Smooth muscle cell (in vitro differentiated cells): Measurements from ENCODE around the gene UST. TPM values are rescaled to one million over a fixed set of nuclear protein-coding genes. Genes with fewer than 3 reads are reported as not detected.

ENCODE experiments used
- DNase-seq: peaks from one replicate; lab custom pipeline; 2025; ENCODE audit not compliant: unreplicated experiment; lab: John Stamatoyannopoulos, UW
- H2AFZ ChIP-seq: fragments of 200-600 bp; sonication (generic); 2 replicates; pipeline ENCODE4 v1.6.0; 2016; ENCODE audit warnings: antibody characterized with exemption, low read depth, mild to moderate bottlenecking
- H3F3A ChIP-seq: fragments of 200-600 bp; sonication (generic); 2 replicates; pipeline ENCODE4 v1.6.0; 2017; ENCODE audit warnings: antibody characterized with exemption, low read depth
- H3K27ac ChIP-seq: fragments of 200-600 bp; sonication (generic); 2 replicates; pipeline ENCODE4 v1.5.1; 2016; ENCODE audit warnings: low read depth, mild to moderate bottlenecking
- H3K27me3 ChIP-seq: fragments of 200-600 bp; sonication (generic); 2 replicates; pipeline ENCODE4 v1.6.1; 2016; ENCODE audit warnings: low read depth, mild to moderate bottlenecking
- H3K36me3 ChIP-seq: fragments of 200-600 bp; sonication (generic); 2 replicates; pipeline ENCODE4 v1.5.1; 2016; ENCODE audit warnings: low read depth
- H3K4me1 ChIP-seq: fragments of 200-600 bp; sonication (generic); 2 replicates; pipeline ENCODE4 v1.5.1; 2016; ENCODE audit warnings: low read depth
- H3K4me2 ChIP-seq: fragments of 200-600 bp; sonication (generic); 2 replicates; pipeline ENCODE4 v1.6.0; 2016; ENCODE audit warnings: mild to moderate bottlenecking
- H3K4me3 ChIP-seq: fragments of 200-600 bp; sonication (generic); 2 replicates; pipeline ENCODE4 v1.5.1; 2016; ENCODE audit warnings: mild to moderate bottlenecking
- H3K79me2 ChIP-seq: fragments of 200-600 bp; sonication (generic); 2 replicates; pipeline ENCODE4 v1.6.0; 2016; ENCODE audit warnings: low read depth, mild to moderate bottlenecking
- H3K9ac ChIP-seq: fragments of 200-600 bp; sonication (generic); 2 replicates; pipeline ENCODE4 v1.6.0; 2016; ENCODE audit warnings: low read depth
- H3K9me3 ChIP-seq: fragments of 200-600 bp; sonication (generic); replicated peaks from 2 replicates; pipeline ENCODE4 v1.5.1; 2016; ENCODE audit warnings: low read depth
- H4K20me1 ChIP-seq: fragments of 200-600 bp; sonication (generic); 2 replicates; pipeline ENCODE4 v1.6.0; 2016; ENCODE audit warnings: low read depth
- CTCF ChIP-seq: fragments of 200-600 bp; sonication (generic); IDR thresholded peaks from 2 replicates; pipeline ENCODE4 v1.5.1; 2017; ENCODE audit warnings: borderline replicate concordance, mild to moderate bottlenecking, antibody characterized with exemption; ENCODE audit not compliant: insufficient read depth, poor library complexity, severe bottlenecking
- WGBS: methylation state at CpG from one replicate; pipeline ENCODE4 v1.1.7; 2016; ENCODE audit warnings: low lambda C conversion rate; 5-methylcytosine and 5-hydroxymethylcytosine counted together
- polyA plus RNA-seq: library from polyadenylated mRNA; unstranded; fragments of >200 nt; fragmentation: Nextera tagmentation; extraction: Ambion mirVana; gene quantifications from 2 replicates; pipeline ENCODE4 v1.2.1, GENCODE V29; 2016
- total RNA-seq: library from RNA; depleted of rRNA; stranded (reverse); fragments of >200 nt; gene quantifications from 2 replicates; pipeline ENCODE4 v1.2.3, GENCODE V29; 2014

The UST gene
- total and polyA plus RNA-seq, 2 experiments from 2014 or later = 16.1 to 19.5 TPM

- H3K4me2 ChIP-seq = no peak overlapping the region
- DNase-seq = no peak
- H3K27ac ChIP-seq = no peak overlapping the region
These were observed 334.5 kb downstream of the UST start for GRCh38 chr6:149081281-149081680.

GRCh38 chr6:149082320-149082719, 335.5 kb downstream of the UST start:
- Histone ChIP-seq H3K79me2 (no peaks in the 10 kb centered on the region), H3K27me3 (no peaks in the 10 kb centered on the region), H3K27ac (no peak overlapping the region), H3K4me1 (no peaks in the 10 kb centered on the region), H3F3A (peaks cover 9% of the 10 kb centered on the region), H3K9ac (no peak overlapping the region), H4K20me1 (no peaks in the 10 kb centered on the region), H3K4me3 (no peak overlapping the region), H3K4me2 (no peak overlapping the region), H2AFZ (no peak overlapping the region), H3K9me3 (no peaks in the 10 kb centered on the region), H3K36me3 (no peaks in the 10 kb centered on the region)
- TF ChIP-seq CTCF = peak; percentile 77
- 36% methylated on average over 6 of the region's 6 CpGs for WGBS
- DNase-seq = no peak

More at GRCh38 chr6:149081281-149081680, 334.5 kb downstream of the UST start:
- no peak for TF ChIP-seq CTCF
- Histone ChIP-seq H3K27me3 (no peaks in the 10 kb centered on the region), H4K20me1 (no peaks in the 10 kb centered on the region), H3K36me3 (no peaks in the 10 kb centered on the region), H3K4me1 (no peaks in the 10 kb centered on the region), H3K9me3 (no peaks in the 10 kb centered on the region), H3F3A (peaks cover 9% of the 10 kb centered on the region), H3K4me3 (no peak overlapping the region), H2AFZ (no peak overlapping the region), H3K9ac (no peak overlapping the region), H3K79me2 (no peaks in the 10 kb centered on the region)
- 100% methylated on average over 1 of the region's 1 CpG for WGBS

- no peaks in the 10 kb centered on the region for H3K4me1 ChIP-seq
- H3K79me2 ChIP-seq = no peaks in the 10 kb centered on the region
- peaks cover 9% of the 10 kb centered on the region for H3F3A ChIP-seq
- no peak overlapping the region for H3K4me2 ChIP-seq
- no peak overlapping the region for H2AFZ ChIP-seq
- no peaks in the 10 kb centered on the region for H4K20me1 ChIP-seq
- no peaks in the 10 kb centered on the region for H3K27me3 ChIP-seq
- no peak overlapping the region for H3K4me3 ChIP-seq
- H3K9ac ChIP-seq = no peak overlapping the region
- H3K36me3 ChIP-seq = no peaks in the 10 kb centered on the region
- TF ChIP-seq CTCF = no peak
- H3K27ac ChIP-seq = no peak overlapping the region
- no peak for DNase-seq
- H3K9me3 ChIP-seq = no peaks in the 10 kb centered on the region
These were observed 337.2 kb downstream of the UST start for GRCh38 chr6:149084026-149084425.

GRCh38 chr6:149084808-149085556, 338.2 kb downstream of the UST start:
- no peak for TF ChIP-seq CTCF
- H3K4me2 ChIP-seq = no peak overlapping the region

More at GRCh38 chr6:149084808-149085556, 338.2 kb downstream of the UST start:
- H3K36me3 ChIP-seq = no peaks in the 10 kb centered on the region
- H3K4me1 ChIP-seq = no peaks in the 10 kb centered on the region
- no peaks in the 10 kb centered on the region for H3K27me3 ChIP-seq
- H3F3A ChIP-seq = peaks cover 6% of the 10 kb centered on the region
- 97% methylated on average over 6 of the region's 6 CpGs for WGBS
- H3K4me3 ChIP-seq = no peak overlapping the region
- DNase-seq = no peak
- H3K9me3 ChIP-seq = no peaks in the 10 kb centered on the region
- H4K20me1 ChIP-seq = no peaks in the 10 kb centered on the region
- no peak overlapping the region for H3K27ac ChIP-seq
- H2AFZ ChIP-seq = no peak overlapping the region
- H3K9ac ChIP-seq = no peak overlapping the region
- no peaks in the 10 kb centered on the region for H3K79me2 ChIP-seq
